Kidney (tissue), 14 donors: ENCODE data around the gene ZP1. TPM values are rescaled to one million over a fixed set of nuclear protein-coding genes. Genes with fewer than 3 reads are reported as not detected.

Experiments
- DNase-seq, 5 donors: peaks; one replicate each; pipeline ENCODE4 v3.0.0-alpha.2; 2013 to 2020
- FAIRE-seq: peaks from 2 replicates; lab custom pipeline; 2012; peaks lifted over from hg19 to GRCh38; lab: Jason Lieb, UNC
- H3K27ac ChIP-seq, 2 donors: one replicate each; pipeline ENCODE4 v1.7.0; 2013; ENCODE audit warnings: low read depth in 2 of 2, low read length in 2 of 2, inconsistent platforms in 1 of 2
- H3K27me3 ChIP-seq: one replicate; pipeline ENCODE4 v1.7.1; 2013; ENCODE audit warnings: low read length, inconsistent platforms; ENCODE audit not compliant: control insufficient read depth, insufficient read depth
- H3K36me3 ChIP-seq, 3 donors: one replicate each; pipeline versions ENCODE4 v1.7.0 to v1.7.1; 2013; ENCODE audit warnings: low read length in 3 of 3, control low read depth in 1 of 3, inconsistent platforms in 1 of 3; ENCODE audit not compliant: insufficient read depth in 3 of 3, control insufficient read depth in 2 of 3
- H3K4me1 ChIP-seq, 3 donors: one replicate each; pipeline versions ENCODE4 v1.7.0 to v1.7.1; 2013; ENCODE audit warnings: low read length in 3 of 3, inconsistent platforms in 1 of 3, low read depth in 1 of 3; ENCODE audit not compliant: control insufficient read depth in 2 of 3, insufficient read depth in 2 of 3
- H3K4me3 ChIP-seq, 3 donors: one replicate each; pipeline versions ENCODE4 v1.7.0 to v1.8.1; 2013; ENCODE audit warnings: low read length in 3 of 3, control low read depth in 1 of 3, inconsistent platforms in 1 of 3
- H3K9ac ChIP-seq, 3 donors: one replicate each; pipeline versions ENCODE4 v1.7.0 to v1.7.1; 2013; ENCODE audit warnings: low read length in 3 of 3, control low read depth in 1 of 3, inconsistent platforms in 1 of 3
- H3K9me3 ChIP-seq, 3 donors: one replicate each; pipeline versions ENCODE4 v1.7.0 to v1.7.1; 2013; ENCODE audit warnings: low read length in 3 of 3, control low read depth in 1 of 3, inconsistent platforms in 1 of 3; ENCODE audit not compliant: control insufficient read depth in 2 of 3, insufficient read depth in 1 of 3
- CTCF ChIP-seq: IDR thresholded peaks from 3 replicates; pipeline ENCODE4 v1.5.1; 2012; ENCODE audit warnings: mild to moderate bottlenecking, moderate library complexity, borderline replicate concordance; ENCODE audit not compliant: insufficient read depth; ENCODE audit errors: extremely low read depth
- intact Hi-C: fragments of 100-400 bp; cut with DNase I; formaldehyde crosslinking; loops from one replicate; pipeline ENCODE4 v1.11.1; 2022
- polyA plus RNA-seq: library from polyadenylated mRNA; stranded (reverse); fragments of 350-450 nt; fragmentation: Illumina TruSeq; extraction: RNeasy Lipid Tissue Mini Kit (QIAGEN cat#74804); gene quantifications from one replicate; pipeline ENCODE4 v1.2.3, GENCODE V29; 2014; ENCODE audit warnings: low read depth, low replicate concordance; ENCODE audit not compliant: insufficient read depth
- total RNA-seq: library from RNA; stranded (reverse); fragmentation: NEBNext Ultra II Directional; extraction: Animal tissue kit (Norgen Biotek cat#: 25700); gene quantifications from one replicate; pipeline ENCODE4 v1.2.1, GENCODE V29; 2021
- donor health status: control.
- donor health status: control.
- donor health status: control.
- donor health status: control.
- donor health status: control.
- donor health status: DM: yes; HTN: yes; CAD: no.
- donor health status: Normal renal cell carcinoma (clear cell type).

Gene ZP1
- total and polyA plus RNA-seq, 2 donors from 2014 or later = not detected

DNA sequence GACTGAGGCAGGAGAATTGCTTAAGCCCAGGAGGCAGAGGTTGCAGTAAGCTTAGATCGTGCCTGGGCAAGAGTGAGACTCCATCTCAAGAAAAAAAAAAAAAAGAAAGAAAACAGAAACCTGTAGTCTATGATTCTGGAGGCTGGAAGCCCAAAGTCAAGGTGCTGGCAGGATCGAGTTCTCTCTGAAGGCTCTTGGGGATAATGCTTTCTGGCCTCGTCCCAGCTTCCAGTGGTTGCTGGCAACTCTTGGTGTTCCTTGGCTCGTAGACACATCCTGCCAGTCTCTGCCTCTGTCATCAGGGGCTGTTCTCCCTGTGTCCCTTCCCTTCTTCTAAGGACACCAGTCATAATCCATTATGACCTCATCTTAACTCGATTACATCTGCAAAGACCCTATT, 42.2 kb upstream of the ZP1 start:
- Histone ChIP-seq H3K9me3 (no peaks in the 10 kb centered on the region), H3K9ac (no peak overlapping the region), H3K36me3 (no peaks in the 10 kb centered on the region), H3K4me1 (no peaks in the 10 kb centered on the region), H3K27ac (no peak overlapping the region), H3K27me3 (no peaks in the 10 kb centered on the region), H3K4me3 (no peak overlapping the region)
- TF ChIP-seq CTCF = no peak
- intact Hi-C loops = no loop called here
- no peak for FAIRE-seq
- DNase-seq = no peak

GRCh38 chr11:60825790-60826189, 41.6 kb upstream of the ZP1 start:
- Histone ChIP-seq H3K4me1 (no peaks in the 10 kb centered on the region), H3K27ac (no peak overlapping the region), H3K4me3 (no peak overlapping the region), H3K9me3 (no peaks in the 10 kb centered on the region), H3K9ac (no peak overlapping the region), H3K27me3 (no peaks in the 10 kb centered on the region), H3K36me3 (no peaks in the 10 kb centered on the region)
- DNase-seq (no peak), FAIRE-seq (no peak)
- no peak for TF ChIP-seq CTCF
- intact Hi-C loops = no loop called here

- H3K36me3 ChIP-seq = no peaks in the 10 kb centered on the region
- no peak overlapping the region for H3K27ac ChIP-seq
- no peak for DNase-seq
- no peak for FAIRE-seq
- H3K9ac ChIP-seq = no peak overlapping the region
- intact Hi-C loops = loop anchor here (5.0 to 10.0 kb wide), 2 partner anchors 67 to 344 kb away; no protein-coding TSS in a partner anchor
- no peaks in the 10 kb centered on the region for H3K9me3 ChIP-seq
- no peak overlapping the region for H3K4me3 ChIP-seq
- H3K4me1 ChIP-seq = no peaks in the 10 kb centered on the region
- TF ChIP-seq CTCF = no peak
- no peaks in the 10 kb centered on the region for H3K27me3 ChIP-seq
These were observed 36.7 kb upstream of the ZP1 start for GRCh38 chr11:60830478-60831142.
